HG03045 (cell line): ENCODE measurements around the gene RNF113B.

Experiments used
- ATAC-seq: cut with Tn5 transposase; IDR thresholded peaks from one replicate; pipeline ENCODE4 v1.9.1; 2021; ENCODE audit warnings: mild to moderate bottlenecking, moderate library complexity; ENCODE audit not compliant: unreplicated experiment

RNF113B gene

GRCh38 chr13:98176777-98177608, at the start of gene RNF113B:
TSS of gene RNF113B (minus strand) at chr13:98177269. CDS start at chr13:98177236, 33 bp downstream.
- ATAC-seq = no peak

- ATAC-seq = no peak
Observed at GRCh38 chr13:98226496-98226895, 49.4 kb upstream of the RNF113B start.

- ATAC-seq = no peak
Observed at GRCh38 chr13:98225036-98225940, 48.2 kb upstream of the RNF113B start.

GRCh38 chr13:98224557-98224956, 47.5 kb upstream of the RNF113B start:
- no peak for ATAC-seq

- ATAC-seq = no peak
Observed at GRCh38 chr13:98223741-98224140, 46.7 kb upstream of the RNF113B start.

GRCh38 chr13:98222816-98223215, 45.7 kb upstream of the RNF113B start:
- ATAC-seq = no peak

GRCh38 chr13:98222081-98222554, 45.0 kb upstream of the RNF113B start:
- ATAC-seq = no peak

GRCh38 chr13:98221234-98221633, 44.2 kb upstream of the RNF113B start:
- ATAC-seq = no peak

- no peak for ATAC-seq
Observed at GRCh38 chr13:98220271-98220791, 43.3 kb upstream of the RNF113B start.

GRCh38 chr13:98219685-98220084, 42.6 kb upstream of the RNF113B start:
- no peak for ATAC-seq

- no peak for ATAC-seq
Observed at GRCh38 chr13:98217597-98217996, 40.5 kb upstream of the RNF113B start.

GRCh38 chr13:98216711-98217285, 39.7 kb upstream of the RNF113B start:
- ATAC-seq = no peak

- no peak for ATAC-seq
Observed at GRCh38 chr13:98216135-98216565, 39.1 kb upstream of the RNF113B start.

GRCh38 chr13:98215508-98215907, 38.4 kb upstream of the RNF113B start:
- ATAC-seq = no peak

GRCh38 chr13:98214707-98215106, 37.6 kb upstream of the RNF113B start:
- no peak for ATAC-seq

GRCh38 chr13:98214008-98214643, 37.1 kb upstream of the RNF113B start:
- ATAC-seq = no peak

GRCh38 chr13:98213354-98213753, 36.3 kb upstream of the RNF113B start:
- ATAC-seq = no peak

- no peak for ATAC-seq
Observed at GRCh38 chr13:98212763-98213162, 35.7 kb upstream of the RNF113B start.

- ATAC-seq = no peak
Observed at GRCh38 chr13:98208606-98209005, 31.5 kb upstream of the RNF113B start.

- ATAC-seq = no peak
Observed at GRCh38 chr13:98207416-98207815, 30.3 kb upstream of the RNF113B start.
